Thyroid gland (tissue), 4 donors: Measurements from ENCODE around the gene TGFBR1. TPM values are rescaled to one million over a fixed set of nuclear protein-coding genes. Genes with fewer than 3 reads are reported as not detected.

Source experiments
- DNase-seq, 2 donors: peaks; one replicate each; pipeline ENCODE4 v3.0.0-alpha.2; 2019
- H3K27ac ChIP-seq, 3 donors: fragments of 200-600 bp; sonication (generic); 1 replicate in 2 of 3; 2 replicates in 1 of 3; pipeline ENCODE4 v1.5.1; 2016 to 2019; ENCODE audit warnings: mild to moderate bottlenecking in 1 of 3, moderate library complexity in 1 of 3
- H3K27me3 ChIP-seq: fragments of 200-600 bp; sonication (generic); one replicate; pipeline ENCODE4 v1.5.1; 2019
- H3K36me3 ChIP-seq, 2 donors: fragments of 200-600 bp; sonication (generic); one replicate each; pipeline ENCODE4 v1.5.1; 2016 to 2019
- H3K4me1 ChIP-seq, 2 donors: fragments of 200-600 bp; sonication (generic); one replicate each; pipeline ENCODE4 v1.5.1; 2017 to 2019
- H3K4me3 ChIP-seq, 3 donors: fragments of 200-600 bp; sonication (generic); replicated peaks in 1 of 3; 1 replicate in 2 of 3; 2 replicates in 1 of 3; pipeline ENCODE4 v1.5.1; 2016; ENCODE audit warnings: mild to moderate bottlenecking in 1 of 3
- H3K9me3 ChIP-seq: fragments of 200-600 bp; sonication (generic); one replicate; pipeline ENCODE4 v1.5.1; 2017
- CTCF ChIP-seq, 6 experiments: fragments of 200-600 bp in 3 of 6; fragments of 450-650 bp in 3 of 6; sonication (generic) in 3 of 6; IDR thresholded peaks; one replicate each; pipeline ENCODE4 v1.5.1; 2016 to 2019; ENCODE audit warnings: antibody characterized with exemption in 6 of 6, mild to moderate bottlenecking in 2 of 6, inconsistent platforms in 1 of 6, moderate library complexity in 1 of 6
- POLR2A ChIP-seq, 2 donors: fragments of 450-650 bp; IDR thresholded peaks; one replicate each; pipeline ENCODE4 v1.6.1; 2017; ENCODE audit warnings: antibody characterized with exemption in 2 of 2, mild to moderate bottlenecking in 2 of 2, moderate library complexity in 1 of 2
- WGBS, 2 donors: methylation state at CpG; one replicate each; pipeline ENCODE4 v1.1.5; 2017; 5-methylcytosine and 5-hydroxymethylcytosine counted together
- intact Hi-C: fragments of 100-400 bp; cut with DNase I; formaldehyde crosslinking; loops from one replicate; pipeline ENCODE4 v1.15.1; 2023
- total RNA-seq, 4 donors: library from RNA; depleted of rRNA; stranded (reverse); fragments of >200 nt; gene quantifications; one replicate each; pipeline ENCODE4 v1.2.3, GENCODE V29; 2016

Gene TGFBR1
- total RNA-seq, 4 donors from 2014 or later: 18.6 to 36.7 (median 28.5) TPM

- no peaks in the 10 kb centered on the region for H3K9me3 ChIP-seq
- TF ChIP-seq POLR2A (IDR thresholded peaks at IDR 0.05) (no peak), CTCF (IDR thresholded peaks at IDR 0.05) (no peak)
- intact Hi-C loops: no loop called here
- 78 to 79% methylated on average over 6 of the region's 6 CpGs for WGBS, 2 donors
- H3K4me1 ChIP-seq: no peaks in the 10 kb centered on the region
- H3K36me3 ChIP-seq: no peaks in the 10 kb centered on the region
- DNase-seq: no peak
- H3K27ac ChIP-seq: no peak overlapping the region
- no peak overlapping the region for H3K4me3 ChIP-seq
- H3K27me3 ChIP-seq: no peaks in the 10 kb centered on the region
Measured at GRCh38 chr9:99083051-99083450, 21.9 kb upstream of the TGFBR1 start.

GRCh38 chr9:99085949-99086948, 18.7 kb upstream of the TGFBR1 start:
- intact Hi-C loops: no loop called here
- WGBS, 2 donors: 70 to 72% methylated on average over 12 of the region's 12 CpGs
- no peak overlapping the region for H3K4me3 ChIP-seq
- H3K36me3 ChIP-seq: no peaks in the 10 kb centered on the region
- H3K27ac ChIP-seq: no peak overlapping the region
- no peak for TF ChIP-seq CTCF (IDR thresholded peaks at IDR 0.05)
- TF ChIP-seq POLR2A (IDR thresholded peaks at IDR 0.05): no peak
- no peaks in the 10 kb centered on the region for H3K9me3 ChIP-seq
- H3K27me3 ChIP-seq: no peaks in the 10 kb centered on the region
- no peak for DNase-seq
- no peaks in the 10 kb centered on the region for H3K4me1 ChIP-seq

- DNase-seq: no peak
Measured at GRCh38 chr9:99087462-99087861, 17.5 kb upstream of the TGFBR1 start.

GRCh38 chr9:99090336-99091130, 14.4 kb upstream of the TGFBR1 start:
- H3K4me1 ChIP-seq: no peaks in the 10 kb centered on the region
- DNase-seq: no peak
- H3K9me3 ChIP-seq: no peaks in the 10 kb centered on the region
- H3K27ac ChIP-seq: no peak overlapping the region
- TF ChIP-seq POLR2A (IDR thresholded peaks at IDR 0.05) (no peak), CTCF (IDR thresholded peaks at IDR 0.05) (no peak)
- intact Hi-C loops: no loop called here
- no peak overlapping the region for H3K4me3 ChIP-seq
- 91 to 95% methylated on average over 5 of the region's 5 CpGs for WGBS, 2 donors
- H3K27me3 ChIP-seq: no peaks in the 10 kb centered on the region
- H3K36me3 ChIP-seq: no peaks in the 10 kb centered on the region

More at GRCh38 chr9:99087462-99087861, 17.5 kb upstream of the TGFBR1 start:
- intact Hi-C loops: no loop called here
- H3K4me3 ChIP-seq: no peak overlapping the region
- WGBS, 2 donors: 97% methylated on average over 3 of the region's 3 CpGs
- H3K9me3 ChIP-seq: no peaks in the 10 kb centered on the region
- no peak overlapping the region for H3K27ac ChIP-seq
- H3K27me3 ChIP-seq: no peaks in the 10 kb centered on the region
- no peak for TF ChIP-seq POLR2A (IDR thresholded peaks at IDR 0.05)
- no peak for TF ChIP-seq CTCF (IDR thresholded peaks at IDR 0.05)
- H3K4me1 ChIP-seq: no peaks in the 10 kb centered on the region
- H3K36me3 ChIP-seq: no peaks in the 10 kb centered on the region
